ENCODE results near the gene SLC17A9. TPM values are rescaled to one million over a fixed set of nuclear protein-coding genes. Genes with fewer than 3 reads are reported as not detected.

SLC17A9 gene
- total and polyA plus RNA-seq, 11 donors: 0.16 to 6.6 (median 0.85) TPM

DNA sequence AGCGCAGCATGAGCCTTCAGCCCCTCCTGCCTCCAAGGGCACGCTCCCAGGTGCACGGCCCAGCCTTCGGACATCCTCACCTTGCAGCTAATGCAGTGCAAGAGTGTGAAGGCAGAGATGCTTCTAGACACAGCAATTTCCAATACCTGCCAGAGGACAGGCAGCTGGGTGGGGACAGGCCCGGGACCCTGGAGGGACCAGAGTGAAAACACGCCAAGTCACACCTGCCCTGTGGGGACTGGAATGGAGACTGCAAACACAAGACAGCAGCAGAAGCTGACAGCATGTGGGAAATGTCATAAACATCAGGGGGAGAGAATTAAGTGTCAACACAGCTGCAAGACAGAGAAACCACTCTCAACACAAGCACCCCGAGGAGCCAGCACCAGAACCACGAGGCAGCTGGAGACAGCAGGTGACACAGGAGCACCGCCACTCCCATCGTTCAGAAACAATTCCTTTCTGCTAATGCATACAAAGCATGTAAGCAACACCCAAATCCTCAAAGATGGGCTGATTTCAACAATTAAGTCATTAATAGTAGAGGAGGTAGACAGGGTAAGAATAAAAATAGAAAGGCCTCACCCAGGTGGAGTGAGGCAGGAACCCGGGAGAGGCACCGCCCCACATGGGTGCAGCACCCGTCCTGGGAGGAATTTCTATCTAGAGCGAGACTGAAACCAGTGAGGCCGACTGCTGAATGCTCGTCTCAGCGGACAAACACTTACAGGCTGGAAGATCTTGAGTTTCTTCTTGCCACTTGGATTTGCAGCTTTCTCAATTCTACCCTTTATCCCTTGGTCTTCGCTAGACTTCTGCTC lies 43.3 kb upstream of the SLC17A9 start:
- peaks cover 9 to 99% (median 94%) of the 10 kb centered on the region in 9 donors for H3K36me3 ChIP-seq
- 85 to 88% (median 86%) methylated on average over 18 of the region's 18 CpGs for WGBS, 4 donors
- no peak overlapping the region for H3K27ac ChIP-seq
- no peak for DNase-seq
- ATAC-seq: no peak
- H3K9me3 ChIP-seq: no peaks in the 10 kb centered on the region
- no peaks in the 10 kb centered on the region for H3K27me3 ChIP-seq
- H3K4me3 ChIP-seq: no peak overlapping the region
- intact Hi-C loops (cut with DNase I): loop anchor here in 1 of 10 donors (10.0 kb wide), 1 partner anchor 96 kb away; the partner anchor contains the start of gene BHLHE23
- H3K4me1 ChIP-seq: peaks cover 0 to 38% (median 22%) of the 10 kb centered on the region in 12 donors
- TF ChIP-seq POLR2A (IDR thresholded peaks at IDR 0.05): no peak

DNA sequence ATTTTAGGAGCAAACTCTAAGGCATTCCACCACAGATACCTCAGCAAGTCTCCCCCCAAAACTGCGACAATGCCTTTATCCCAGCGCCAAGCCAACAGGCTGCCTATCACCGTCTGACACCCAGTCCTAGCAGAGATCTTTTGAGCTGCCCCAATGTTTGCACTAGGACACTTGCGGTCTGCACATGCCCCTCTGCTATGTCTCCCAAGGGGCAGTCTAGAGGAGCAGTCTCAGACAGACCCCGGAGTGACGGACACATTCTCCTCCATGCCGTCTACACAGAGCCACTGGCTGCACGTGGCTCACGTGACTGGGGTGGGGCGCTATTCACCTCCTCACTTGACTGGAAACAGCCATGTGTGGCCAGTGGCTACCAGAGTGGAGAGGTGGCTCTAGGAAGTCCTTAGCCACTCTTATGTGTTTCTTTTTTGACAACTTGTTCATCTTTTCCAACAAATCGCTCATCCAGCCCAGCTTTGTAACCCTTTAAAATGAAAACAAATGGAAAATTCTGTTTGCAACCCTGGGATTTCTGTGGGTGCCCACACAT lies 42.2 kb upstream of the SLC17A9 start:
- Histone ChIP-seq H3K4me1 (peaks cover 0 to 49% (median 32%) of the 10 kb centered on the region in 12 donors), H3K36me3 (peaks cover 7 to 88% (median 83%) of the 10 kb centered on the region in 9 donors), H3K27me3 (no peaks in the 10 kb centered on the region), H3K4me3 (no peak overlapping the region), H3K27ac (no peak overlapping the region), H3K9me3 (no peaks in the 10 kb centered on the region)
- no peak for ATAC-seq
- TF ChIP-seq, protein P1, sequence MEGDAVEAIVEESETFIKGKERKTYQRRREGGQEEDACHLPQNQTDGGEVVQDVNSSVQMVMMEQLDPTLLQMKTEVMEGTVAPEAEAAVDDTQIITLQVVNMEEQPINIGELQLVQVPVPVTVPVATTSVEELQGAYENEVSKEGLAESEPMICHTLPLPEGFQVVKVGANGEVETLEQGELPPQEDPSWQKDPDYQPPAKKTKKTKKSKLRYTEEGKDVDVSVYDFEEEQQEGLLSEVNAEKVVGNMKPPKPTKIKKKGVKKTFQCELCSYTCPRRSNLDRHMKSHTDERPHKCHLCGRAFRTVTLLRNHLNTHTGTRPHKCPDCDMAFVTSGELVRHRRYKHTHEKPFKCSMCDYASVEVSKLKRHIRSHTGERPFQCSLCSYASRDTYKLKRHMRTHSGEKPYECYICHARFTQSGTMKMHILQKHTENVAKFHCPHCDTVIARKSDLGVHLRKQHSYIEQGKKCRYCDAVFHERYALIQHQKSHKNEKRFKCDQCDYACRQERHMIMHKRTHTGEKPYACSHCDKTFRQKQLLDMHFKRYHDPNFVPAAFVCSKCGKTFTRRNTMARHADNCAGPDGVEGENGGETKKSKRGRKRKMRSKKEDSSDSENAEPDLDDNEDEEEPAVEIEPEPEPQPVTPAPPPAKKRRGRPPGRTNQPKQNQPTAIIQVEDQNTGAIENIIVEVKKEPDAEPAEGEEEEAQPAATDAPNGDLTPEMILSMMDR (IDR thresholded peaks at IDR 0.05): no peak
- TF ChIP-seq POLR2A (IDR thresholded peaks at IDR 0.05): no peak
- DNase-seq: no peak
- intact Hi-C loops (cut with DNase I): no loop called here
- 88 to 92% (median 90%) methylated on average over 11 of the region's 11 CpGs for WGBS, 4 donors

DNA sequence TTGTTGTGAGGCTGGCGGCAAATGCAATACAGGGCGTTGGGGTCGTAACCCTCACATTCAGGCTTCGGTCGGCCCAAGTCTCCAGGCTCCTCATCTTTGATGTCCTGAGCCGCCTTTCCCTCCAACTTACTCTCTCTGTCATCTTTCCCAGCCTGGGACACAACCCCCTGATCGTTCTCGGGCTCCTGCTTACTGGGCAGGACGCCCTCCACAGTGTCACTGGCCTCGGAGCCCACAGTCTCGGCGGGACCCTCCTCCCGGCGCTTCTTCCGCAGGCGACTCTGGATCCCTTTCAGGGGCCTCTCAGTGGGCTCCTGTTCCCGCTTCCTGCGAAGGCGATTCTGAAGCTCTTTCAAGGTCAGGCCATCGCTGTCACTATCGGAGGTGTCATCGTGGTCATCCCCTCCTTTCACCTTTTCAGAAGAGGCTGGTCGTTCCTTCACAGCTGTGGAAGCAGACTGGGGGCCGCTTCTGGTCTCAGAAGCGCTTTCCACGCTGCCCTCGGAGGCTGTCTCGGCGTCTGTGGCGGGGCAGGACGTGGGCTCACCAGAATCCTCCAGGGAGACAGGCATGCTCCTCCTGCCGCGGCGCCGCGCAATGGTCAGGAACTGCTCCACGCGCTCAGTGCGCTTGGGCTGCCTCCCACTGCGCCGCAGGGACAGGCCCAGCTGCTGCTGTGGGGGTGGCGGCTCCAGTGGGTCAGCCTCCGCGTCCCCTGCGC lies 41.6 kb upstream of the SLC17A9 start:
- H3K4me1 ChIP-seq: peaks cover 0 to 52% (median 30%) of the 10 kb centered on the region in 12 donors
- ATAC-seq (no peak), DNase-seq (no peak)
- no peaks in the 10 kb centered on the region for H3K9me3 ChIP-seq
- TF ChIP-seq, protein P1 (IDR thresholded peaks at IDR 0.05): no peak
- no peak for TF ChIP-seq POLR2A (IDR thresholded peaks at IDR 0.05)
- no peaks in the 10 kb centered on the region for H3K27me3 ChIP-seq
- H3K36me3 ChIP-seq: peaks cover 5 to 81% (median 77%) of the 10 kb centered on the region in 9 donors
- intact Hi-C loops (cut with DNase I): no loop called here
- 93 to 95% (median 94%) methylated on average over 35 to 45 of the region's 45 CpGs for WGBS, 4 donors
- H3K4me3 ChIP-seq: no peak overlapping the region
- no peak overlapping the region for H3K27ac ChIP-seq

DNA sequence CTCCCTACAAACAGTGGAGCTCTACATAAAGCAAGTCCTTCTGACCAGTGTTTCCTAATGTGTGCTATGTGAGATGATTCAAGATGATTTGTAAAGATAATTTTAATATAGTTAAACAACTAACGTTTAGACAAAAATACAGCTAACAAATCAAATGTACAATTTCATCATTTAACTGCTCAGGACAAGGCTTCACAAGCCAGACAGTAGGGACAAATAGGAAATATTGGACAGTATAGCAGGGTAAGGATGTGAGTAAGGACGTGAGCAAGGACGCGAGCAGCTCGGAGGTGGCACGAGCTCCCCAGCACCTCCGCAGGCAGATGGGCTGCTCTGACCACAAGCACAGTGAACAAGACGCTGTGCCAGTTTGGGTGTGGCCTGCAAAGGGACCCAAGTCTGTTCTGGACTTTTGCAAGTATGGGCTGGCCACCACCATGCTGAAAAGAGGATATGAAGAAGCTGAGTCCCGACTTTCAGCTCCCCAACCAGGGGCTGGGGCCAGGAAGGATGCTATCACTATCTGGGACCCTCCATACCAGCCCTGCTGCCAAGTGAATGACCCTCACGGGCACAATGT lies 40.7 kb upstream of the SLC17A9 start:
- TF ChIP-seq, protein P1 (IDR thresholded peaks at IDR 0.05): no peak
- TF ChIP-seq POLR2A (IDR thresholded peaks at IDR 0.05): no peak
- DNase-seq (no peak), ATAC-seq (no peak)
- H3K4me1 ChIP-seq: peaks cover 0 to 54% (median 35%) of the 10 kb centered on the region in 12 donors
- peaks cover 5 to 73% (median 68%) of the 10 kb centered on the region in 9 donors for H3K36me3 ChIP-seq
- intact Hi-C loops (cut with DNase I): no loop called here
- no peak overlapping the region for H3K4me3 ChIP-seq
- 78 to 83% (median 82%) methylated on average over 10 of the region's 10 CpGs for WGBS, 4 donors
- no peaks in the 10 kb centered on the region for H3K9me3 ChIP-seq
- H3K27me3 ChIP-seq: no peaks in the 10 kb centered on the region
- H3K27ac ChIP-seq: no peak overlapping the region

All from heart left ventricle (tissue), 16 donors.